Measurements from ENCODE around the gene SPATA18. TPM values are rescaled to one million over a fixed set of nuclear protein-coding genes. Genes with fewer than 3 reads are reported as not detected.

Gene SPATA18
- total and polyA plus RNA-seq, 2 donors (not counting 1 experiment from before 2014, with no cell fraction given): 0.42 to 1.9 TPM

- peak; percentile 35 for ATAC-seq (ENCODE audit: low read depth)
- Histone ChIP-seq H3K27me3 (replicated peaks in 1 of 4; ENCODE audit: control extremely low read depth in 1 of 4, control insufficient read depth in 3 of 4, insufficient read depth in 4 of 4, low read length in 3 of 4) (peaks cover 0 to 46% (median 28%) of the 10 kb centered on the region in 4 experiments), H3K9me3 (ENCODE audit: control extremely low read depth in 1 of 3, control insufficient read depth in 2 of 3, insufficient read depth in 1 of 3, low read length in 2 of 3) (peaks cover 0 to 7% (median 0%) of the 10 kb centered on the region in 3 donors), H3K79me2 (ENCODE audit: control insufficient read depth, insufficient read depth, low read length) (no peaks in the 10 kb centered on the region), H2AFZ (ENCODE audit: insufficient read depth, low read depth, low read length, poor library complexity, severe bottlenecking) (peak overlapping the region; percentile 68), H3K9ac (ENCODE audit: low read length) (peak overlapping the region; percentile 72), H3K4me2 (replicated peaks; ENCODE audit: low read depth, low read length, poor library complexity, severe bottlenecking) (peak overlapping the region; percentile 86), H3K4me1 (ENCODE audit: control insufficient read depth in 2 of 2, insufficient read depth in 2 of 2, low read length in 2 of 2) (peaks cover 18 to 22% of the 10 kb centered on the region in 2 donors), H3K27ac (ENCODE audit: low read length in 2 of 2) (no peak overlapping the region), H3K4me3 (ENCODE audit: control extremely low read depth in 1 of 5, extremely low read depth in 1 of 5, insufficient read depth in 1 of 5, low read depth in 2 of 5, low read length in 4 of 5) (peak overlapping the region in 4 of 5 experiments; percentile 25 to 73 (median 53)), H3K36me3 (replicated peaks in 1 of 2; ENCODE audit: control extremely low read depth in 1 of 2, control insufficient read depth in 1 of 2, extremely low read depth in 1 of 2, insufficient read depth in 2 of 2, low read length in 1 of 2) (no peaks in the 10 kb centered on the region), H4K20me1 (ENCODE audit: control insufficient read depth, insufficient read depth, low read length, poor library complexity, severe bottlenecking) (no peaks in the 10 kb centered on the region)
- TF ChIP-seq CTCF (IDR thresholded peaks at IDR 0.05) (no peak), EZH2 (IDR thresholded peaks at IDR 0.05; ENCODE audit: borderline replicate concordance, insufficient read depth, low read depth, low read length, poor library complexity, severe bottlenecking) (no peak)
- ChIA-PET POLR2A (interaction anchor here (1.5 kb wide), 1 partner anchor 14 kb away, joined by 3 read pairs; the partner anchor contains the start of gene SGCB), CTCF (no interaction called here)
- Mint-ChIP-seq H3K27me3 (peaks cover 34% of the 10 kb centered on the region), H3K4me1 (peaks cover 29% of the 10 kb centered on the region), H3K27ac (no peak overlapping the region), H3K4me3 (peak overlapping the region; percentile 81), H3K9me3 (ENCODE audit: insufficient read depth) (no peaks in the 10 kb centered on the region)
- WGBS (ENCODE audit: insufficient coverage): 4% methylated on average over 40 of the region's 46 CpGs
- peak; percentile 33 for DNase-seq
- intact Hi-C loops (cut with micrococcal nuclease): loop anchor here (1.0 kb wide), 2 partner anchors 14 to 208 kb away; partner anchors contain the start of gene SGCB
Measured at GRCh38 chr4:52051615-52052474, 741 bp downstream of the SPATA18 start.

GRCh38 chr4:52052475-52052780 is 1.3 kb downstream of the SPATA18 start:
- no peaks in the 10 kb centered on the region for H4K20me1 ChIP-seq (ENCODE audit: control insufficient read depth, insufficient read depth, low read length, poor library complexity, severe bottlenecking)
- DNase-seq (peak; percentile 33), ATAC-seq (ENCODE audit: low read depth) (peak; percentile 45)
- H3K79me2 ChIP-seq (ENCODE audit: control insufficient read depth, insufficient read depth, low read length): no peaks in the 10 kb centered on the region
- WGBS (ENCODE audit: insufficient coverage): no CpG with 5 or more reads among the region's 7 CpGs
- H3K4me1 ChIP-seq (ENCODE audit: control insufficient read depth in 2 of 2, insufficient read depth in 2 of 2, low read length in 2 of 2): peaks cover 18 to 22% of the 10 kb centered on the region in 2 donors
- no peaks in the 10 kb centered on the region for H3K36me3 ChIP-seq (replicated peaks in 1 of 2; ENCODE audit: control extremely low read depth in 1 of 2, control insufficient read depth in 1 of 2, extremely low read depth in 1 of 2, insufficient read depth in 2 of 2, low read length in 1 of 2)
- H3K27me3 ChIP-seq (replicated peaks in 1 of 4; ENCODE audit: control extremely low read depth in 1 of 4, control insufficient read depth in 3 of 4, insufficient read depth in 4 of 4, low read length in 3 of 4): peaks cover 0 to 46% (median 28%) of the 10 kb centered on the region in 4 experiments
- H3K4me3 ChIP-seq (ENCODE audit: control extremely low read depth in 1 of 5, extremely low read depth in 1 of 5, insufficient read depth in 1 of 5, low read depth in 2 of 5, low read length in 4 of 5): peak overlapping the region in 3 of 5 experiments; percentile 43 to 73 (median 63)
- H3K4me2 ChIP-seq (replicated peaks; ENCODE audit: low read depth, low read length, poor library complexity, severe bottlenecking): peak overlapping the region; percentile 86
- peaks cover 0 to 7% (median 0%) of the 10 kb centered on the region in 3 donors for H3K9me3 ChIP-seq (ENCODE audit: control extremely low read depth in 1 of 3, control insufficient read depth in 2 of 3, insufficient read depth in 1 of 3, low read length in 2 of 3)
- Mint-ChIP-seq H3K27me3 (peaks cover 30% of the 10 kb centered on the region), H3K4me1 (peaks cover 29% of the 10 kb centered on the region), H3K27ac (peak overlapping the region; percentile 4), H3K9me3 (ENCODE audit: insufficient read depth) (no peaks in the 10 kb centered on the region), H3K4me3 (peak overlapping the region; percentile 81)
- H3K27ac ChIP-seq (ENCODE audit: low read length in 2 of 2): no peak overlapping the region
- H3K9ac ChIP-seq (ENCODE audit: low read length): peak overlapping the region; percentile 72
- peak overlapping the region; percentile 68 for H2AFZ ChIP-seq (ENCODE audit: insufficient read depth, low read depth, low read length, poor library complexity, severe bottlenecking)
- intact Hi-C loops (cut with micrococcal nuclease): loop anchor here (1.0 kb wide), 2 partner anchors 14 to 208 kb away; partner anchors contain the start of gene SGCB
- POLR2A ChIA-PET: interaction anchor here (1.5 kb wide), 1 partner anchor 14 kb away, joined by 3 read pairs; the partner anchor contains the start of gene SGCB
- TF ChIP-seq CTCF (IDR thresholded peaks at IDR 0.05): no peak
- no peak for TF ChIP-seq EZH2 (IDR thresholded peaks at IDR 0.05; ENCODE audit: borderline replicate concordance, insufficient read depth, low read depth, low read length, poor library complexity, severe bottlenecking)
- CTCF ChIA-PET: interaction anchor here (1.4 kb wide), 1 partner anchor 8 kb away, joined by 3 read pairs; no protein-coding TSS in a partner anchor
